ENCODE measurements around the gene CTDSP2. TPM values are rescaled to one million over a fixed set of nuclear protein-coding genes. Genes with fewer than 3 reads are reported as not detected.

Gene CTDSP2
- total and polyA plus RNA-seq, 8 donors: 28.4 to 152 (median 73.9) TPM

DNA sequence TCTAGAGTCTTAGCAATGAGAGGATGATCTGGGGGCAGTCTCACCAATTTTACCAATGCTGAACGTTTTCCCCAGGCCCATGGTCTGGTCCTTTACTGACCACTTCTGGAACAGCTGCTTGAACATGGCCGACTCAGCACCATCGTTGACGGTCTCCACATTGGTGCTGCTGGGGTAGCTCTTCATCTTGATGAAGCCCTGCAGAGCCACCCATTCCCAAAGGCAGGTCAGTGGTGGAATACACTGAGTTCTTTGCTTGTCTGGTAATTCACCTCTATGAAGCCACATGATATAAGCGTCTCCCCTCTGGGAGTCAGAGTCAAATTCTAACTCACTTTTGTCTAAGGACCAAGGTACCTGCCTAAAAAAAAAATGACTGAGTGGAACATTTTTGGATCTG is 38.2 kb downstream of the CTDSP2 start:
- H3K27ac ChIP-seq: no peak overlapping the region
- WGBS, 5 donors: 81 to 91% (median 90%) methylated on average over 5 of the region's 5 CpGs
- no peak overlapping the region for H3K4me3 ChIP-seq
- intact Hi-C loops (cut with DNase I; ENCODE audit: low total_unique reads): no loop called here
- DNase-seq: no peak
- peaks cover 0 to 20% (median 2%) of the 10 kb centered on the region in 4 donors for H3K4me1 ChIP-seq
- TF ChIP-seq POLR2A (IDR thresholded peaks at IDR 0.05): no peak
- no peak for TF ChIP-seq POLR2AphosphoS5 (IDR thresholded peaks at IDR 0.05)
- TF ChIP-seq EP300 (IDR thresholded peaks at IDR 0.05): no peak
- TF ChIP-seq, protein P1, sequence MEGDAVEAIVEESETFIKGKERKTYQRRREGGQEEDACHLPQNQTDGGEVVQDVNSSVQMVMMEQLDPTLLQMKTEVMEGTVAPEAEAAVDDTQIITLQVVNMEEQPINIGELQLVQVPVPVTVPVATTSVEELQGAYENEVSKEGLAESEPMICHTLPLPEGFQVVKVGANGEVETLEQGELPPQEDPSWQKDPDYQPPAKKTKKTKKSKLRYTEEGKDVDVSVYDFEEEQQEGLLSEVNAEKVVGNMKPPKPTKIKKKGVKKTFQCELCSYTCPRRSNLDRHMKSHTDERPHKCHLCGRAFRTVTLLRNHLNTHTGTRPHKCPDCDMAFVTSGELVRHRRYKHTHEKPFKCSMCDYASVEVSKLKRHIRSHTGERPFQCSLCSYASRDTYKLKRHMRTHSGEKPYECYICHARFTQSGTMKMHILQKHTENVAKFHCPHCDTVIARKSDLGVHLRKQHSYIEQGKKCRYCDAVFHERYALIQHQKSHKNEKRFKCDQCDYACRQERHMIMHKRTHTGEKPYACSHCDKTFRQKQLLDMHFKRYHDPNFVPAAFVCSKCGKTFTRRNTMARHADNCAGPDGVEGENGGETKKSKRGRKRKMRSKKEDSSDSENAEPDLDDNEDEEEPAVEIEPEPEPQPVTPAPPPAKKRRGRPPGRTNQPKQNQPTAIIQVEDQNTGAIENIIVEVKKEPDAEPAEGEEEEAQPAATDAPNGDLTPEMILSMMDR (IDR thresholded peaks at IDR 0.05): no peak
- H3K9me3 ChIP-seq: no peaks in the 10 kb centered on the region
- peaks cover 33 to 97% (median 92%) of the 10 kb centered on the region in 4 donors for H3K36me3 ChIP-seq
- H3K27me3 ChIP-seq: no peaks in the 10 kb centered on the region

- no peak for DNase-seq
- H3K36me3 ChIP-seq: peaks cover 36 to 97% (median 93%) of the 10 kb centered on the region in 4 donors
- WGBS, 5 donors: 83 to 91% (median 91%) methylated on average over 8 to 9 of the region's 9 CpGs
- H3K27me3 ChIP-seq: no peaks in the 10 kb centered on the region
- H3K4me1 ChIP-seq: peaks cover 0 to 16% (median 2%) of the 10 kb centered on the region in 4 donors
- H3K9me3 ChIP-seq: no peaks in the 10 kb centered on the region
- no peak overlapping the region for H3K27ac ChIP-seq
- TF ChIP-seq POLR2AphosphoS5 (IDR thresholded peaks at IDR 0.05) (no peak), EP300 (IDR thresholded peaks at IDR 0.05) (no peak), POLR2A (IDR thresholded peaks at IDR 0.05) (no peak)
- TF ChIP-seq, protein P1 (IDR thresholded peaks at IDR 0.05): no peak
- H3K4me3 ChIP-seq: no peak overlapping the region
- intact Hi-C loops (cut with DNase I; ENCODE audit: low total_unique reads): no loop called here
Measured at GRCh38 chr12:57807285-57807684, 39.2 kb downstream of the CTDSP2 start.

DNA sequence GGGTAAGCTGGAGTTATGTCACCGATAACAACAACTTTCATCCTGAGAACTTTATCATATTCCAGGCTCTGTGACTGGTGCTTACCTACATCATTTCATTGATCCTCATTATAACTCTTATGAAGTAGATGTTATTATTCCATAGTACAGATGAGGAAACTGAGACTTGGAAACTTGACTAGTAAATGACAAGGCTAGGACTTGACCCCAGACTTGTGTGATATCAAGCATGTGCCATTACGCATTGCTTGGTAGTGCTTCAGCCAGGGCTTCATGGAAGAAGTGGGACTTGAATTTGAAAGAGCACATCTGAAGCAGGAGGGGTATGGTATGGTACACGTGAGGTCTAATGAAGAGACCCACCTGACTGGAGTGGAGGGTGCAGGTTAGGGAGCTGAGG is 39.9 kb downstream of the CTDSP2 start:
- peaks cover 42 to 99% (median 93%) of the 10 kb centered on the region in 4 donors for H3K36me3 ChIP-seq
- peaks cover 0 to 16% (median 2%) of the 10 kb centered on the region in 4 donors for H3K4me1 ChIP-seq
- intact Hi-C loops (cut with DNase I; ENCODE audit: low total_unique reads): no loop called here
- WGBS, 5 donors: 92 to 97% (median 96%) methylated on average over 3 of the region's 3 CpGs
- no peak for TF ChIP-seq POLR2AphosphoS5 (IDR thresholded peaks at IDR 0.05)
- TF ChIP-seq, protein P1 (IDR thresholded peaks at IDR 0.05): no peak
- TF ChIP-seq EP300 (IDR thresholded peaks at IDR 0.05): no peak
- TF ChIP-seq POLR2A (IDR thresholded peaks at IDR 0.05): no peak
- no peak overlapping the region for H3K27ac ChIP-seq
- no peak for DNase-seq
- no peaks in the 10 kb centered on the region for H3K9me3 ChIP-seq
- no peaks in the 10 kb centered on the region for H3K27me3 ChIP-seq
- H3K4me3 ChIP-seq: no peak overlapping the region

DNA sequence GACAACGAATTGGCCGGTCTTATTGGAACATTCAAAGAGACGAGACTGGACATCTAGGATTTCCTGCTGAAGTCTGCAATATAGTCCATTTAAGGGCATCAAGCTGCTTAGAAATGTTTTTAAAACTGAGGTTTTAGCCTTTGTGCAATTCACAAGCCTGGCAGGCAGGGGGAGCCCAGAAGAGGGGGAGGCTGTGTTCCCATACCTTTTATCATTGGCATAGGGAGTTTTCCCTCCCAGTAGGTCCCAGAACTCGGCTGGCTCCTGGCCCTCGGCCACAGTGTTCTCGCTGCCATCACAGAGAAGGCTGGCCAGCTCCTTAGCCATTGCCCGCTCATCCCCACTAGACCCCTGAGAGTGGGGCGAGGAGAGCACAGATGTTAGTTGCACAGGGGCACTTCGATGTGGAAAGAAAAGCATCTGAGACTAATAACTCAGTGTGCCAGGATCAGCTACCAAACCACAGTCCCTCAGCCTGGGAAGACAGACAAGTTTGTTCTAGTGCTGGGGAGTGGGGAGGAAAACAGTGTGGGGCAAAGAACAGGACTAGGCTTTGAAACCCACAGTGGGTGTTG is 43.1 kb downstream of the CTDSP2 start:
- H3K36me3 ChIP-seq: peaks cover 44 to 99% (median 93%) of the 10 kb centered on the region in 4 donors
- WGBS, 5 donors: 34 to 49% (median 48%) methylated on average over 9 of the region's 9 CpGs
- no peaks in the 10 kb centered on the region for H3K9me3 ChIP-seq
- TF ChIP-seq, protein P1 (IDR thresholded peaks at IDR 0.05): peak in 5 of 7 experiments; percentile 49 to 88 (median 82)
- TF ChIP-seq POLR2A (IDR thresholded peaks at IDR 0.05) (no peak), EP300 (IDR thresholded peaks at IDR 0.05) (no peak), POLR2AphosphoS5 (IDR thresholded peaks at IDR 0.05) (peak in 1 of 3 donors; percentile 38)
- H3K27me3 ChIP-seq: no peaks in the 10 kb centered on the region
- peaks cover 0 to 8% (median 2%) of the 10 kb centered on the region in 4 donors for H3K4me1 ChIP-seq
- peak; percentile 61 to 62 for DNase-seq
- peak overlapping the region in 2 of 5 donors; percentile 3 to 27 for H3K27ac ChIP-seq
- no peak overlapping the region for H3K4me3 ChIP-seq
- intact Hi-C loops (cut with DNase I; ENCODE audit: low total_unique reads): no loop called here

All from stomach (tissue), 9 donors.